DOHH2 (cell line): ENCODE measurements around the gene COLEC12.

Experiments used
- H3F3A ChIP-seq: fragments of 200-600 bp; sonication (generic), shearing (Covaris generic); 2 replicates; pipeline ENCODE4 v1.6.0; 2016; ENCODE audit warnings: antibody characterized with exemption, mild to moderate bottlenecking; ENCODE audit not compliant: control insufficient read depth, insufficient read depth
- H3K27ac ChIP-seq: fragments of 200-600 bp; sonication (generic); 2 replicates; pipeline ENCODE4 v1.5.1; 2014; ENCODE audit warnings: low read depth, mild to moderate bottlenecking, low read length, moderate library complexity
- H3K27me3 ChIP-seq: fragments of 200-600 bp; sonication (generic); 2 replicates; pipeline ENCODE4 v1.6.1; 2014; ENCODE audit warnings: mild to moderate bottlenecking, low read length, mixed read lengths; ENCODE audit not compliant: control insufficient read depth
- H3K36me3 ChIP-seq: fragments of 200-600 bp; sonication (generic); 2 replicates; pipeline ENCODE4 v1.6.1; 2014; ENCODE audit warnings: mild to moderate bottlenecking, low read length, moderate library complexity, mixed read lengths; ENCODE audit not compliant: control insufficient read depth
- H3K4me1 ChIP-seq: fragments of 200-600 bp; sonication (generic); 2 replicates; pipeline ENCODE4 v1.6.1; 2014; ENCODE audit warnings: mild to moderate bottlenecking, low read length, mixed read lengths; ENCODE audit not compliant: control insufficient read depth
- H3K4me2 ChIP-seq: fragments of 200-600 bp; sonication (generic); 2 replicates; pipeline ENCODE4 v1.6.0; 2014; ENCODE audit warnings: mild to moderate bottlenecking, low read length, moderate library complexity
- H3K4me3 ChIP-seq: fragments of 200-600 bp; sonication (generic); 2 replicates; pipeline ENCODE4 v1.5.1; 2014; ENCODE audit warnings: mild to moderate bottlenecking, low read length, mixed read lengths
- H3K79me2 ChIP-seq: fragments of 200-600 bp; sonication (generic); 2 replicates; pipeline ENCODE4 v1.6.1; 2014; ENCODE audit warnings: mild to moderate bottlenecking, low read length, mixed read lengths; ENCODE audit not compliant: control insufficient read depth
- H3K9me2 ChIP-seq: fragments of 200-600 bp; sonication (generic); replicated peaks from 2 replicates; pipeline ENCODE4 v1.6.1; 2014; ENCODE audit warnings: mild to moderate bottlenecking, low read length, mixed read lengths; ENCODE audit not compliant: control insufficient read depth
- H3K9me3 ChIP-seq: fragments of 200-600 bp; sonication (generic); 2 replicates; pipeline ENCODE4 v1.6.1; 2014; ENCODE audit warnings: antibody characterized with exemption, low read length, mixed read lengths; ENCODE audit not compliant: control insufficient read depth, insufficient read depth
- H4K20me1 ChIP-seq: fragments of 200-600 bp; sonication (generic); 2 replicates; pipeline ENCODE4 v1.6.0; 2014; ENCODE audit warnings: low read depth, mild to moderate bottlenecking, antibody characterized with exemption, low read length, moderate library complexity; ENCODE audit not compliant: control insufficient read depth, insufficient read depth
- EZH2phosphoT487 ChIP-seq: fragments of 200-600 bp; sonication (generic); IDR thresholded peaks from 2 replicates; pipeline ENCODE4 v1.6.1; 2017; ENCODE audit warnings: borderline replicate concordance, mild to moderate bottlenecking, antibody characterized with exemption, low read length, moderate library complexity, mixed read lengths
- TF ChIP-seq, protein P1 (sequence below): fragments of 200-600 bp; sonication (generic); IDR thresholded peaks from one replicate; pipeline ENCODE4 v1.5.1; 2014; ENCODE audit warnings: antibody characterized with exemption, mild to moderate bottlenecking, low read depth, low read length; ENCODE audit not compliant: poor library complexity, severe bottlenecking

Gene COLEC12

DNA sequence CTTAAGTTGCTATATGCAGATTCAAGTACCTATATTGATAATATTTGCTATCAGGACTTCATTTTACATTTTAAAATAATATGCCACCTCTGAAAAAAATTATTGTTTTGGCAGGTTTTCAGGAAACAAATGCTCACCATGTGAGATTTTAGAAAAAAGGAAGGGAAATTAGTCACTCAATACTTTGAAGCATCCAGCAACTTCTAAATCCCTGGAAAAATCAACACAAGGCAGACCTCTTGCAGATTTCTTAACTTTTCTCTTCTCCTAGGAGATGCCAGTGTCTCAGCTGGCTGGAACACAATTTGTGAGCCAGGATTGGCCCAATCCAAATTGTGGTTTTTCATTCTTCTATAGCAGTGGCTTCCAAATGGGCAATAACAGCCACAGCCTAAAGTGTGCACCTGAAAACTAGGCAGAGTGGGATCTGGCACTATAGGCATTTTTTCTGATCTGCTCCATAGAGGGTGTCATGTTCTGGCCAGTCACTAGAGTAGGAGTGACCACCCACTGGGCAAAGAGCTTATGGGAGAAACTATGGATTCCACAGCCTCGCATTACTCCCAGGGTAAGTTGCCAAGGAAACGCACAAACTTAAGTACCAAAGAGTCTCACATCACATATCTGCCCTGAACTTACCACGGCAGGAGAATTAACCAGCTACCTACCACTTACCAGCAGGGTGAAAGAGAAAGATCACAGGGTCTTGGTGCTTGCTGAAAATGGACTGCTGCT is 204.6 kb downstream of the COLEC12 start:
- no peak for TF ChIP-seq EZH2phosphoT487
- TF ChIP-seq, protein P1, sequence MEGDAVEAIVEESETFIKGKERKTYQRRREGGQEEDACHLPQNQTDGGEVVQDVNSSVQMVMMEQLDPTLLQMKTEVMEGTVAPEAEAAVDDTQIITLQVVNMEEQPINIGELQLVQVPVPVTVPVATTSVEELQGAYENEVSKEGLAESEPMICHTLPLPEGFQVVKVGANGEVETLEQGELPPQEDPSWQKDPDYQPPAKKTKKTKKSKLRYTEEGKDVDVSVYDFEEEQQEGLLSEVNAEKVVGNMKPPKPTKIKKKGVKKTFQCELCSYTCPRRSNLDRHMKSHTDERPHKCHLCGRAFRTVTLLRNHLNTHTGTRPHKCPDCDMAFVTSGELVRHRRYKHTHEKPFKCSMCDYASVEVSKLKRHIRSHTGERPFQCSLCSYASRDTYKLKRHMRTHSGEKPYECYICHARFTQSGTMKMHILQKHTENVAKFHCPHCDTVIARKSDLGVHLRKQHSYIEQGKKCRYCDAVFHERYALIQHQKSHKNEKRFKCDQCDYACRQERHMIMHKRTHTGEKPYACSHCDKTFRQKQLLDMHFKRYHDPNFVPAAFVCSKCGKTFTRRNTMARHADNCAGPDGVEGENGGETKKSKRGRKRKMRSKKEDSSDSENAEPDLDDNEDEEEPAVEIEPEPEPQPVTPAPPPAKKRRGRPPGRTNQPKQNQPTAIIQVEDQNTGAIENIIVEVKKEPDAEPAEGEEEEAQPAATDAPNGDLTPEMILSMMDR: no peak
- Histone ChIP-seq H3K9me3 (no peaks in the 10 kb centered on the region), H3K4me1 (no peaks in the 10 kb centered on the region), H3F3A (no peaks in the 10 kb centered on the region), H3K27ac (no peak overlapping the region), H4K20me1 (no peaks in the 10 kb centered on the region), H3K4me2 (no peak overlapping the region), H3K9me2 (no peaks in the 10 kb centered on the region), H3K79me2 (no peaks in the 10 kb centered on the region), H3K36me3 (no peaks in the 10 kb centered on the region), H3K4me3 (no peak overlapping the region), H3K27me3 (no peaks in the 10 kb centered on the region)

DNA sequence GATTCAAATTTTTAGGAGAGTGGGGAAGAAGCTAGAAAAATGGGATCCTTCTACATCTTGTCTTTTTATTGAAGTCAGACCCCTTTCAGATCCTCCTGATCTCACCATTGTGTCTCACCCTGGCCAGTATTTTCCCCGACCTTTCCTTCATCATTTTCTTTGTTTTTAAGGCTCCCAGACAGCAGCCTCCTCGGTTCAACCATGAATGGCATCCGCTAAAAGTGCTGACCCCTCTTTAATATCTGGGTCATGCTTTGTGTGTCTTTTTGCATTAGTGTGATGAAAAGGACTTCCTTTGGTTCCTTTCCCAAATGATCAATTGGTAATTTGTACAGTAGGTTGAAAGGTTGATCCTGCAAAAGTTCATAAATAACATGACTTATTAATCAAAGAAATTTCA is 205.9 kb downstream of the COLEC12 start:
- H3K79me2 ChIP-seq: no peaks in the 10 kb centered on the region
- no peaks in the 10 kb centered on the region for H3K4me1 ChIP-seq
- no peaks in the 10 kb centered on the region for H3F3A ChIP-seq
- no peak overlapping the region for H3K4me3 ChIP-seq
- no peaks in the 10 kb centered on the region for H3K27me3 ChIP-seq
- no peak overlapping the region for H3K27ac ChIP-seq
- no peaks in the 10 kb centered on the region for H4K20me1 ChIP-seq
- no peaks in the 10 kb centered on the region for H3K9me3 ChIP-seq
- H3K4me2 ChIP-seq: no peak overlapping the region
- no peaks in the 10 kb centered on the region for H3K36me3 ChIP-seq
- TF ChIP-seq EZH2phosphoT487: no peak
- TF ChIP-seq, protein P1: no peak
- H3K9me2 ChIP-seq: no peaks in the 10 kb centered on the region

DNA sequence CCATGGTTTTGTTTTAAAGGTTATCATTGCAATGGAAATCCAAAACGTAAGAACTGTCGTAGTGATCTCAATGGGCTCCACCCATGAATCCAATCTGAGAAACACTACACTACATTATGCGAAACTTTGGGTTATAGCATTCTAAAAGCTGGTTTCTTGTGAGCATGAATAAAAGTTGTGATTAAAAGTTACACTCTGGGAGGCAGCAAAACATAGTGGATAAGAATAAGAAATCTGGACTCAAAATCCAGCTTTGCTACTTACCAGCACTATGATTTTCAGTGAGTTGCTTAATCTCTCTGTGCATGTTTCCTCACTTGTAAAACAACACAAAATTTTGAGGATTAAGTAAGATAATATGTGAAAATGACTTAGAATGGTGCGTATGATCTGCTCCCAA is 207.0 kb downstream of the COLEC12 start:
- Histone ChIP-seq H3K4me2 (no peak overlapping the region), H3K9me3 (no peaks in the 10 kb centered on the region), H3K4me1 (no peaks in the 10 kb centered on the region), H3F3A (no peaks in the 10 kb centered on the region), H3K36me3 (no peaks in the 10 kb centered on the region), H3K4me3 (no peak overlapping the region), H4K20me1 (no peaks in the 10 kb centered on the region), H3K79me2 (no peaks in the 10 kb centered on the region), H3K9me2 (no peaks in the 10 kb centered on the region), H3K27me3 (no peaks in the 10 kb centered on the region), H3K27ac (no peak overlapping the region)
- TF ChIP-seq EZH2phosphoT487: no peak
- TF ChIP-seq, protein P1: no peak
